ENCODE data around the gene BMP6.
"Not testable (repeated sequence)": the region's sequence is repeated elsewhere in the genome, so short reads cannot be mapped to it uniquely, and the experiment has no call there.

Gene BMP6

DNA sequence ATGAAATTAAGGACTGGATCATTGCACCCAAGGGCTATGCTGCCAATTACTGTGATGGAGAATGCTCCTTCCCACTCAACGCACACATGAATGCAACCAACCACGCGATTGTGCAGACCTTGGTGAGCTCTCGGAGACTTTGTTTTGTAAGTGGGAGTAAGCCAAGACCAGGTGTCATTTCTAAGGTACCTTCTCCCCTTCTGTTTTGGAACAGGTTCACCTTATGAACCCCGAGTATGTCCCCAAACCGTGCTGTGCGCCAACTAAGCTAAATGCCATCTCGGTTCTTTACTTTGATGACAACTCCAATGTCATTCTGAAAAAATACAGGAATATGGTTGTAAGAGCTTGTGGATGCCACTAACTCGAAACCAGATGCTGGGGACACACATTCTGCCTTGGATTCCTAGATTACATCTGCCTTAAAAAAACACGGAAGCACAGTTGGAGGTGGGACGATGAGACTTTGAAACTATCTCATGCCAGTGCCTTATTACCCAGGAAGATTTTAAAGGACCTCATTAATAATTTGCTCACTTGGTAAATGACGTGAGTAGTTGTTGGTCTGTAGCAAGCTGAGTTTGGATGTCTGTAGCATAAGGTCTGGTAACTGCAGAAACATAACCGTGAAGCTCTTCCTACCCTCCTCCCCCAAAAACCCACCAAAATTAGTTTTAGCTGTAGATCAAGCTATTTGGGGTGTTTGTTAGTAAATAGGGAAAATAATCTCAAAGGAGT lies 154.2 kb downstream of the BMP6 start:
- peaks cover 38 to 42% of the 10 kb centered on the region in 2 donors for H3K36me3 ChIP-seq (ENCODE audit: control insufficient read depth in 1 of 2, insufficient read depth in 2 of 2, low read length in 2 of 2)
- H3K4me3 ChIP-seq (ENCODE audit: low read depth in 1 of 2, low read length in 2 of 2): no peak overlapping the region
- no peaks in the 10 kb centered on the region for H3K4me1 ChIP-seq (ENCODE audit: control insufficient read depth in 1 of 2, insufficient read depth in 2 of 2, low read length in 2 of 2)
- no peak overlapping the region for H3K27ac ChIP-seq (ENCODE audit: low read length)
- no peaks in the 10 kb centered on the region for H3K9me3 ChIP-seq (ENCODE audit: control insufficient read depth in 1 of 2, low read length in 2 of 2)
- H3K27me3 ChIP-seq (ENCODE audit: low read depth, low read length): no peaks in the 10 kb centered on the region

DNA sequence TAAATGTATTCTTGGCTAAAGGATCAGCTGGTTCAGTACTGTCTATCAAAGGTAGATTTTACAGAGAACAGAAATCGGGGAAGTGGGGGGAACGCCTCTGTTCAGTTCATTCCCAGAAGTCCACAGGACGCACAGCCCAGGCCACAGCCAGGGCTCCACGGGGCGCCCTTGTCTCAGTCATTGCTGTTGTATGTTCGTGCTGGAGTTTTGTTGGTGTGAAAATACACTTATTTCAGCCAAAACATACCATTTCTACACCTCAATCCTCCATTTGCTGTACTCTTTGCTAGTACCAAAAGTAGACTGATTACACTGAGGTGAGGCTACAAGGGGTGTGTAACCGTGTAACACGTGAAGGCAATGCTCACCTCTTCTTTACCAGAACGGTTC lies 154.8 kb downstream of the BMP6 start:
- Histone ChIP-seq H3K9me3 (ENCODE audit: control insufficient read depth in 1 of 2, low read length in 2 of 2) (no peaks in the 10 kb centered on the region), H3K36me3 (ENCODE audit: control insufficient read depth in 1 of 2, insufficient read depth in 2 of 2, low read length in 2 of 2) (peaks cover 43 to 47% of the 10 kb centered on the region in 2 donors), H3K27ac (ENCODE audit: low read length) (no peak overlapping the region), H3K27me3 (ENCODE audit: low read depth, low read length) (no peaks in the 10 kb centered on the region), H3K4me3 (ENCODE audit: low read depth in 1 of 2, low read length in 2 of 2) (no peak overlapping the region), H3K4me1 (ENCODE audit: control insufficient read depth in 1 of 2, insufficient read depth in 2 of 2, low read length in 2 of 2) (no peaks in the 10 kb centered on the region)

DNA sequence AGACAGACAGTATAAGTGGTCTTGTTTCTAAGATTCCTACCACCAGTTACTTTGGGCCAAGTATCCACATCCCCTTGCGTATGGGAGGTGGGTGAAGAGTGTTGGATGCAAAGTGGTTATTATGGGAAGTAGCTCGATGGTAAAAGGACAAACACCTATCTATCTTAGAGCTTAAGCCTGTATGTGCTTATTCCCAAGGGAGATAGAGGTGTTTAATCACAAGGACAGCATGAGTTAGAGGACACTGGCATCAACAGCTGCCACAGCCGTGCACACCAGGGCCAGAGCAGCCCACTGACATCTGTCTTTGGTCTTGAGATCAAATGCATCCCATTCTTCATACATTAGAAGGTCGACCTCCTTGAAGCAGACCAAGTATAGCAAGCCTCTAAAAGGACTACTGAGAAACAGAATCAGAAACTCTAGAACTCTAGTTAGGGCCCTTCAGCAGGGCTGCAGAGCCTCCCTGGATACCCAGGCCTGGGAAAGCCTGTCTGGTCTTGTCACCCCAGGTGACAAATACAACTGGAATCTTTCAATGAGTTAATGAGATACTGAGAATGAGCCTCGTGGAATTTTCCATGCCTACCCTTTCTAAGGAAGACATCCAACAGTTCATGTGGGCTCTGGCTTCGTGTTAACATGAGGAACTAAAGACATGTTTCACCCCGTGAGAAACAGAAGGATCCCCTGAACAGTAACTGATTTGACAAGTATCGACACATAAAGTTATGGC lies 156.0 kb downstream of the BMP6 start:
- Histone ChIP-seq H3K27ac (ENCODE audit: low read length) (no peak overlapping the region), H3K9me3 (ENCODE audit: control insufficient read depth in 1 of 2, low read length in 2 of 2) (no peaks in the 10 kb centered on the region), H3K36me3 (ENCODE audit: control insufficient read depth in 1 of 2, insufficient read depth in 2 of 2, low read length in 2 of 2) (peaks cover 55 to 59% of the 10 kb centered on the region in 2 donors), H3K4me1 (ENCODE audit: control insufficient read depth in 1 of 2, insufficient read depth in 2 of 2, low read length in 2 of 2) (no peaks in the 10 kb centered on the region), H3K4me3 (ENCODE audit: low read depth in 1 of 2, low read length in 2 of 2) (no peak overlapping the region), H3K27me3 (ENCODE audit: low read depth, low read length) (no peaks in the 10 kb centered on the region)

DNA sequence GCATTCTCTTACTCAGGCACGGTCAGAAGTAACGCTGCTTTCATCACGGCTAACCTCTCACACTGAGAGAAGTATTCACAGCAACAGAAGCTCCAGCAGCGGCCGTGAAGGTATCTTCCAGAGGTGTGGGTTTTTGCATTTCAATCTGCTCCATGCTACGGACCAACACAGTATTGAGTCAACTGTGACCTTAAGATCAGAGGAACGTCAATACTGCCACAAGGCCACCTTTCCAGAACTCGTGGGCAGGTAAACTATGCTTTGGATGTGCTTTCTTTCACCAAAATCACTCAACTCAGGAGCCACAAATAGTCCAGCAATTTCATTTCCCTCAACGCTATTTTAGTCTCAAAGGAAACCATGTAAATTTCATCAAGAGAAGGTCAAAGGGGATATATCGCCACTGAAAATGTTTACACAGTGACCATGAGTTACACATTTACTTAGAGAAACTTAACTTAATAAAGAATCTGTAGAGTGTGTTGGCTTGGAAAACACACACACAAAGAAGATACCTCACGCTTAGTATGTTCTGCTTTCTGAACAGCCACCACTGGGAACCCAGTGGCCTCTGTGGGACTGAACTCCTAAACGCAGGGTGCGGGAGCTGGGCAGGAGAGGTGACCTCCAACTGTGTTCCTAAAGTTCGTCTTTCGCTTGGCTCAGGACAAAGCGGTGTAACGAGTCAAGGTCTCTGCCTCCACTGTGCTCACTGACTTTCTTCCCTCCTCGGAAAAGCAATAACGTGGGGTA lies 156.8 kb downstream of the BMP6 start:
- Histone ChIP-seq H3K27ac (ENCODE audit: low read length) (no peak overlapping the region), H3K9me3 (ENCODE audit: control insufficient read depth in 1 of 2, low read length in 2 of 2) (no peaks in the 10 kb centered on the region), H3K27me3 (ENCODE audit: low read depth, low read length) (no peaks in the 10 kb centered on the region), H3K4me1 (ENCODE audit: control insufficient read depth in 1 of 2, insufficient read depth in 2 of 2, low read length in 2 of 2) (no peaks in the 10 kb centered on the region), H3K4me3 (ENCODE audit: low read depth in 1 of 2, low read length in 2 of 2) (no peak overlapping the region), H3K36me3 (ENCODE audit: control insufficient read depth in 1 of 2, insufficient read depth in 2 of 2, low read length in 2 of 2) (peaks cover 59 to 67% of the 10 kb centered on the region in 2 donors)

DNA sequence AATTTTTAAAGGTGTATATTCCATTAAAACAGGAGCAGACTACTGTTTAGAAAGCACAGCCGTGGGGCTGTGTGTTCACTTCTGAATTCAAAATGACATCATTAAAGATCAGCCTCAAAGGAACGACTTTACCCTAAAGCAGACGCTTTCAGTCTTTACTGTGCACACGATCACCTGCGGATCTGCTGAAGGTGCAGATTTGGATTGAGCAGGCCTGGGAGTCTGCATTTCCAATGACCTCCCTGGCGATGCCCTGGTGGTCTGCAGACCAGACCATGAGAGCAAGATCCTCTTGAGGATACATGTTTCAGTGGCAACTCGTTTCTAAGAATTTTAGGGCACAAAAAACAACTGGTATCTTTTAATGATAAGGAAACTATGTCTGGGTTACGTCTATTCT lies 157.5 kb downstream of the BMP6 start:
- no peaks in the 10 kb centered on the region for H3K4me1 ChIP-seq (ENCODE audit: control insufficient read depth in 1 of 2, insufficient read depth in 2 of 2, low read length in 2 of 2)
- no peak overlapping the region for H3K4me3 ChIP-seq (ENCODE audit: low read depth in 1 of 2, low read length in 2 of 2)
- no peaks in the 10 kb centered on the region for H3K27me3 ChIP-seq (ENCODE audit: low read depth, low read length)
- no peak overlapping the region for H3K27ac ChIP-seq (ENCODE audit: low read length)
- H3K36me3 ChIP-seq (ENCODE audit: control insufficient read depth in 1 of 2, insufficient read depth in 2 of 2, low read length in 2 of 2): peaks cover 65 to 74% of the 10 kb centered on the region in 2 donors
- no peaks in the 10 kb centered on the region for H3K9me3 ChIP-seq (ENCODE audit: control insufficient read depth in 1 of 2, low read length in 2 of 2)

DNA sequence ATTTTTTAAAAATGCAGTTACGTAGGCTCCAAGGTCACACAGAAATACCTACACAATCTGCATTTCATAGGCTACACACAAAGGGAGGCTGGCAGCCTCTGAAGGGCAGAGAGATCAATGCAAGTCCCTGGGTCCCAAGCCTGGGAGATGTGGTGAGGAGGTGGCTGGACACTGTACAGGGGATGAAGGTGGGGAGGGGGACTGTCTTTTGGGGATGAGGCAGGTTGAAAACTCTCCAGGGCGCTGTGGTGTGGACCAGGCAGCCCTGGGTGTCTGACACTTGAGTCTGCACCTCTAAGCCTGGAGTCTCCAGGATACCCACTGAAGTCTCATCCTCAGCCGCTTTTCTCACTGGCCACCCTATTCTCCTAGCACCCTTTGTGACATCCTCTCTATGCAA lies 160.2 kb downstream of the BMP6 start:
- no peaks in the 10 kb centered on the region for H3K27me3 ChIP-seq (ENCODE audit: low read depth, low read length)
- H3K27ac ChIP-seq (ENCODE audit: low read length): no peak overlapping the region
- H3K4me1 ChIP-seq (ENCODE audit: control insufficient read depth in 1 of 2, insufficient read depth in 2 of 2, low read length in 2 of 2): no peaks in the 10 kb centered on the region
- peaks cover 92% of the 10 kb centered on the region in 2 donors for H3K36me3 ChIP-seq (ENCODE audit: control insufficient read depth in 1 of 2, insufficient read depth in 2 of 2, low read length in 2 of 2)
- no peak overlapping the region for H3K4me3 ChIP-seq (ENCODE audit: low read depth in 1 of 2, low read length in 2 of 2)
- H3K9me3 ChIP-seq (ENCODE audit: control insufficient read depth in 1 of 2, low read length in 2 of 2): no peaks in the 10 kb centered on the region

DNA sequence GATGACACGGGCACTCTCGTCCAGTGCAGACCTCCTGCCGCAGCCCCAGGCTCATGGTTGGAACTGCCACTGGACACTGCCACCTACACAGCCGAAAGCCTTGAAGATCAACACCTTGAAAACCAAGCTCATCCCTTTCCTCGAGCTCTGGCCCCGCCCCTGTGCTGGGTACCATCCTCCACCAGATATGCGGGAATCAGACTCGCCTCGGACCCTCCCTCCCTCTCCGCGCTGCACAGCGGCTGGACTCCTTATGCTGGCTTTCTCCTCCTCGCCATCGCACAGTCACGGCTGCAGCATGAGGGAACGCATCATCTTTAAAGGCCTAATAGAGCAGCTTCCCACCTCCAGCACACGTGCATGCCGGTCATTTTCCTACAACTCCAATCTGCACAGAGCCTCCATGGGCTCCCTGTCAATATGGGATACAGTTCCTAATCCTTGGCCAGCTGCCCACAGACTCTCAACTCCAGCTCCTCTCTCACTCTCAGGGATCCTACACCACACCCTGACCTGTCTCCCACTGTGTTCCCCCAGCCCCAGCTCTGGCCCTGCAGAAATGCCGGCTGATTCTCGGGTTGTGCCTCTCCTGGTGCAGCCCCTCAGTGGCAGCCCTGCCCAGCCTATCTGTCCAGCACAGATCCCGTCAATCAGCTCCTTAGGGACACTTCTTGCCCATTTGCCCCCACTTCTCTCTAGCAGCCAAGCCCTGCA lies 161.5 kb downstream of the BMP6 start:
- Histone ChIP-seq H3K36me3 (ENCODE audit: control insufficient read depth in 1 of 2, insufficient read depth in 2 of 2, low read length in 2 of 2) (peaks cover 93% of the 10 kb centered on the region in 2 donors), H3K9me3 (ENCODE audit: control insufficient read depth in 1 of 2, low read length in 2 of 2) (no peaks in the 10 kb centered on the region), H3K27ac (ENCODE audit: low read length) (no peak overlapping the region)

DNA sequence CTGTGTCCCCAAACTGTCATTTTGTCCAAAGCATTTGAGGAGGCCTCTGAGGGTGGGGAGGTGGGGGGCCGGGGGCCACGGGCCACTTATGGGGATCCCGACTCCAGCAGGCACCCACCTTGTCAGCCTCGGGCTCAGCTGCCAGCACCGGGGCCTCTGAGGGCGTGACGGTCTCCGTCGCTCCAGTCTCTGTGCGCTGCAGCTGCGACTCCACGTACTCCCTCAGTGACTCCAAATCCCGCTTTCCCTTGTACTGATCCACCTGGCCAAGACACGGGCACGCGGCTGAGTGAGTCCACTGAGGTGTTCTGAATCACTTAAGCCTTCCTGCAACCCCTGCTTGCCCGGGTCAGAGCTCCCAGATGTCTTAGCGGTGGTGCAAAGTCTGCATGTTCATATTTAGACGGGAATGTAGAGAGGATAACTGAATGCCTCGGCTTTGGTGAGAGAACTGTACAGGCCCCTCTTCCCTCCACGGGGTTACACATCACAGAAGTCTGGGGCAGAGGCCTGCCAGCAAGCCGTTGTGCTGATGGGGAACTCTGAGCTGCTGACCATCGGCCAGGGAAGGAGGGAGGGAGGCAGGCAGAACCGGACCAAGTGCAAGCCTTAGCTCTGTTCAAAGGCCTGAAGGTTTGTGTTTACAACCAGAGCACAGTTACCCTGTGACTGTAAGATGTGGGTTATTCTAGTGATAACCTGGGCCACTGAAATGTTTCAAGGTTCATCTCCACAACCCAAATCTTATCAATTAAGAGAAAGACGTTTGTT lies 162.9 kb downstream of the BMP6 start:
- no peak overlapping the region for H3K4me3 ChIP-seq (ENCODE audit: low read depth in 1 of 2, low read length in 2 of 2)
- H3K27ac ChIP-seq (ENCODE audit: low read length): no peak overlapping the region
- peaks cover 89 to 93% of the 10 kb centered on the region in 2 donors for H3K36me3 ChIP-seq (ENCODE audit: control insufficient read depth in 1 of 2, insufficient read depth in 2 of 2, low read length in 2 of 2)
- H3K27me3 ChIP-seq (ENCODE audit: low read depth, low read length): no peaks in the 10 kb centered on the region
- H3K9me3 ChIP-seq (ENCODE audit: control insufficient read depth in 1 of 2, low read length in 2 of 2): no peaks in the 10 kb centered on the region
- H3K4me1 ChIP-seq (ENCODE audit: control insufficient read depth in 1 of 2, insufficient read depth in 2 of 2, low read length in 2 of 2): no peaks in the 10 kb centered on the region

More for the DNA sequence above, 161.5 kb downstream of the BMP6 start:
- Histone ChIP-seq H3K27me3 (ENCODE audit: low read depth, low read length) (no peaks in the 10 kb centered on the region), H3K4me1 (ENCODE audit: control insufficient read depth in 1 of 2, insufficient read depth in 2 of 2, low read length in 2 of 2) (no peaks in the 10 kb centered on the region), H3K4me3 (ENCODE audit: low read depth in 1 of 2, low read length in 2 of 2) (no peak overlapping the region)

DNA sequence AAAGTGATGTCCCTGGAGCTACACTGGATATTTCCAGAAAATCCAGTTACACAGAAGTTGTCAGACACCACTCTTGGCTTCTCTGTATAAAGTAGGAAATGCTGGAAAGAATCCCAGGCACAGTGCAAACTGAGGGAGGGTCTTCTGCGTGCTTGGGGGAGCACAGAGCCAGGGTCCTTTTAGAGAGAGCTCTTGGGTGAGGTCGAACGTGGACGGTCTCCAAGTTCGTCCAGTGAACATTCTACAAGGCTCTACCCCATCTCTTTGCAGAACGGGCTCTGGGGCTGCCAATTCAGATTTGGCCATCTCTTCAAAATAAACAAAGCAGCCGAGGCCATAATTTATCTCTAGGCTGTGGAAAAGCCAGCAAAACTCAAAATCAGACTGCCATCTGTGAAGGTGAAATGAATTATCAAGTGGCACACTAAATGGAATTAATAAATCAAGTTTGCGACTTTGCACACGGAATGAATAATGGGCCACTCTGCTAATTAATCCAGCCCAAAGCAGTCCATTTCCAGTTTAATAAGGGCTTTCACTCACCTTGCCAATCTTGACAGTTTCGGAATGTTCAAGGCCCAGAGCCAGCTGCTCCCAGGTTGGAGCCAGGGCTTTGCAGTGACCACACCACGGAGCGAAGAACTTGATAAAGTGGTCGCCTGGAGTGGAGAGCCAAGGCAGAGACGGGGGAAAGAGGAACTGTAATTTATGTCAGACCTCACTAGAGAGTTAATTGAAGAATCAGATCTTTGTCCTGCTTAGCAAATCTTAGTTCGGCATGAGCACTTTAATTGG lies 165.4 kb downstream of the BMP6 start:
- no peaks in the 10 kb centered on the region for H3K9me3 ChIP-seq (ENCODE audit: control insufficient read depth in 1 of 2, low read length in 2 of 2)
- peaks cover 89 to 92% of the 10 kb centered on the region in 2 donors for H3K36me3 ChIP-seq (ENCODE audit: control insufficient read depth in 1 of 2, insufficient read depth in 2 of 2, low read length in 2 of 2)

DNA sequence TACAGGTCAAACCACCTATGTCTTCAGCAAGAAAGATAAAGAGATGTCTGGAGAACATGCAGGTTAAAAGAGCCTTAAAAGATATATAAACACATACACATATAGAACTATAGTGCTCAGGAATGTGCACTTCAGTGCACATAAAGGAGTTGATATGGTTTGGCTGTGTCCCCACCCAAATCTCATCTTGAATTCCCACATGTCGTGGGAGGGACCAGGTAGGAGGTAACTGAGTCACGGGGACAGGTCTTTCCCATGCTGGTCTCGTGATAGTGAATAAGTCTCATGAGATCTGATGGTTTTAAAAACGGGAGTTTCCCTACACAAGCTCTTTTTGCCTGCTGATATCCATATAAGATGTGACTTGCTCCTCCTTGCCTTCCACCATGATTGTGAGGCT lies 166.5 kb downstream of the BMP6 start:
- H3K4me1 ChIP-seq (ENCODE audit: control insufficient read depth in 1 of 2, insufficient read depth in 2 of 2, low read length in 2 of 2); H3K9me3 ChIP-seq (ENCODE audit: control insufficient read depth in 1 of 2, low read length in 2 of 2); H3K27me3 ChIP-seq (ENCODE audit: low read depth, low read length); H3K27ac ChIP-seq (ENCODE audit: low read length); H3K4me3 ChIP-seq (ENCODE audit: low read depth in 1 of 2, low read length in 2 of 2): not testable (repeated sequence)
- H3K36me3 ChIP-seq (ENCODE audit: control insufficient read depth in 1 of 2, insufficient read depth in 2 of 2, low read length in 2 of 2): peaks cover 87 to 89% of the 10 kb centered on the region in 2 donors

More for the DNA sequence above, 165.4 kb downstream of the BMP6 start:
- H3K27ac ChIP-seq (ENCODE audit: low read length): no peak overlapping the region
- H3K27me3 ChIP-seq (ENCODE audit: low read depth, low read length): no peaks in the 10 kb centered on the region
- no peak overlapping the region for H3K4me3 ChIP-seq (ENCODE audit: low read depth in 1 of 2, low read length in 2 of 2)
- H3K4me1 ChIP-seq (ENCODE audit: control insufficient read depth in 1 of 2, insufficient read depth in 2 of 2, low read length in 2 of 2): no peaks in the 10 kb centered on the region

Measured in muscle layer of duodenum (tissue), 2 donors.